Natural killer cell (primary cell): Measurements from ENCODE around the gene RRAD. TPM values are rescaled to one million over a fixed set of nuclear protein-coding genes. Genes with fewer than 3 reads are reported as not detected.

Experiments
- ATAC-seq, 3 donors: fragments of 150-1000 bp in 2 of 3; fragments of 200-7000 bp in 1 of 3; cut with Tn5 transposase; 1 replicate in 1 of 3; 2 replicates in 2 of 3; pipeline ENCODE4 v1.10.0; 2021; ENCODE audit warnings: mild to moderate bottlenecking in 2 of 3, moderate library complexity in 2 of 3
- DNase-seq, 2 donors: peaks; one replicate each; pipeline versions ENCODE4 v3.0.0 to v3.0.0-alpha.2; 2013 to 2021; ENCODE audit warnings: mixed read lengths in 1 of 2
- H3K27ac ChIP-seq: one replicate; pipeline ENCODE4 v1.5.1; 2013; ENCODE audit warnings: mild to moderate bottlenecking, low read length
- H3K27me3 ChIP-seq: one replicate; pipeline ENCODE4 v1.6.1; 2013; ENCODE audit warnings: low read length; ENCODE audit not compliant: control insufficient read depth, insufficient read depth
- H3K36me3 ChIP-seq: one replicate; pipeline ENCODE4 v1.6.1; 2013; ENCODE audit warnings: low read length; ENCODE audit not compliant: control insufficient read depth, insufficient read depth
- H3K4me1 ChIP-seq: one replicate; pipeline ENCODE4 v1.6.1; 2013; ENCODE audit warnings: low read length; ENCODE audit not compliant: control insufficient read depth, insufficient read depth
- H3K4me3 ChIP-seq: one replicate; pipeline ENCODE4 v1.5.1; 2013; ENCODE audit warnings: low read length
- H3K9me3 ChIP-seq: one replicate; pipeline ENCODE4 v1.6.1; 2013; ENCODE audit warnings: low read length; ENCODE audit not compliant: control insufficient read depth, insufficient read depth
- H3K27ac Mint-ChIP-seq, 2 donors: one replicate each; pipeline ENCODE4 v1.8.0; 2022; ENCODE audit warnings: mild to moderate bottlenecking in 2 of 2, mixed read lengths in 2 of 2, moderate library complexity in 1 of 2
- H3K27me3 Mint-ChIP-seq, 2 donors: one replicate each; pipeline ENCODE4 v1.8.0; 2022; ENCODE audit warnings: low read depth in 2 of 2, mixed read lengths in 2 of 2
- H3K36me3 Mint-ChIP-seq: one replicate; pipeline ENCODE4 v1.8.0; 2022; ENCODE audit warnings: mixed read lengths
- H3K4me1 Mint-ChIP-seq, 2 donors: one replicate each; pipeline ENCODE4 v1.8.0; 2022; ENCODE audit warnings: mixed read lengths in 2 of 2
- H3K4me3 Mint-ChIP-seq: one replicate; pipeline ENCODE4 v1.8.0; 2022; ENCODE audit warnings: mild to moderate bottlenecking, moderate library complexity, mixed read lengths
- H3K9me3 Mint-ChIP-seq, 2 donors: one replicate each; pipeline ENCODE4 v1.8.0; 2022; ENCODE audit warnings: mixed read lengths in 2 of 2
- CTCF ChIP-seq: fragments of 200-600 bp; IDR thresholded peaks from one replicate; pipeline ENCODE4 v1.8.0; 2022; ENCODE audit warnings: antibody characterized with exemption
- WGBS: methylation state at CpG from one replicate; pipeline ENCODE4 v1.1.7; 2013; ENCODE audit warnings: missing lambda C conversion rate; ENCODE audit not compliant: insufficient coverage; 5-methylcytosine and 5-hydroxymethylcytosine counted together
- intact Hi-C: fragments of 100-400 bp; cut with micrococcal nuclease; formaldehyde crosslinking; loops from one replicate; pipeline ENCODE4 v1.14.2; 2022
- total RNA-seq, 4 donors: library from RNA; stranded (reverse); fragments of 120-200 nt in 1 of 4; gene quantifications; one replicate each; pipeline versions ENCODE4 v1.2.3 to v1.2.4, GENCODE V29; 2013 to 2022

Gene RRAD
- total RNA-seq, 3 donors from 2014 or later (not counting 1 experiment from before 2014, with no cell fraction given), result 1.8 to 4.5 (median 2.8) TPM

- H3K4me3 Mint-ChIP-seq, result no peak overlapping the region
- intact Hi-C loops, result no loop called here
- Histone ChIP-seq H3K9me3 (no peaks in the 10 kb centered on the region), H3K27me3 (no peaks in the 10 kb centered on the region), H3K4me3 (no peak overlapping the region), H3K27ac (no peak overlapping the region), H3K4me1 (peaks cover 2% of the 10 kb centered on the region), H3K36me3 (no peaks in the 10 kb centered on the region)
- H3K27ac Mint-ChIP-seq, result no peak overlapping the region
- H3K9me3 Mint-ChIP-seq, result no peaks in the 10 kb centered on the region
- no peak for DNase-seq
- no peaks in the 10 kb centered on the region for H3K36me3 Mint-ChIP-seq
- H3K4me1 Mint-ChIP-seq, result peaks cover 0 to 10% of the 10 kb centered on the region in 2 donors
- WGBS, result 67% methylated on average over 8 of the region's 9 CpGs
- no peaks in the 10 kb centered on the region for H3K27me3 Mint-ChIP-seq
- no peak for TF ChIP-seq CTCF
- ATAC-seq, result no peak
Observed at GRCh38 chr16:66899945-66900710, 25.2 kb downstream of the RRAD start.

GRCh38 chr16:66899310-66899944, 25.9 kb downstream of the RRAD start:
- Mint-ChIP-seq H3K9me3 (no peaks in the 10 kb centered on the region), H3K27me3 (no peaks in the 10 kb centered on the region), H3K27ac (no peak overlapping the region), H3K4me3 (no peak overlapping the region), H3K4me1 (peaks cover 0 to 17% of the 10 kb centered on the region in 2 donors), H3K36me3 (no peaks in the 10 kb centered on the region)
- intact Hi-C loops, result no loop called here
- peaks cover 2% of the 10 kb centered on the region for H3K4me1 ChIP-seq
- DNase-seq (no peak), ATAC-seq (no peak)
- TF ChIP-seq CTCF, result no peak
- no peak overlapping the region for H3K4me3 ChIP-seq
- no peaks in the 10 kb centered on the region for H3K27me3 ChIP-seq
- WGBS, result 93% methylated on average over 6 of the region's 6 CpGs
- no peaks in the 10 kb centered on the region for H3K9me3 ChIP-seq
- H3K27ac ChIP-seq, result no peak overlapping the region
- H3K36me3 ChIP-seq, result no peaks in the 10 kb centered on the region

GRCh38 chr16:66898933-66899309, 26.4 kb downstream of the RRAD start:
- no peaks in the 10 kb centered on the region for H3K9me3 Mint-ChIP-seq
- peak overlapping the region in 1 of 2 donors; percentile 7 for H3K27ac Mint-ChIP-seq
- H3K36me3 Mint-ChIP-seq, result no peaks in the 10 kb centered on the region
- no peaks in the 10 kb centered on the region for H3K27me3 ChIP-seq
- H3K9me3 ChIP-seq, result no peaks in the 10 kb centered on the region
- 73% methylated on average over 2 of the region's 2 CpGs for WGBS
- H3K4me3 Mint-ChIP-seq, result no peak overlapping the region
- peaks cover 0 to 22% of the 10 kb centered on the region in 2 donors for H3K4me1 Mint-ChIP-seq
- peaks cover 2% of the 10 kb centered on the region for H3K4me1 ChIP-seq
- intact Hi-C loops, result no loop called here
- H3K4me3 ChIP-seq, result no peak overlapping the region
- H3K27me3 Mint-ChIP-seq, result no peaks in the 10 kb centered on the region
- no peak for TF ChIP-seq CTCF
- no peak overlapping the region for H3K27ac ChIP-seq
- DNase-seq (no peak), ATAC-seq (no peak)
- no peaks in the 10 kb centered on the region for H3K36me3 ChIP-seq
